ENCODE measurements around the gene MVK.

Gene MVK

GRCh38 chr12:109553906-109554500, 19.6 kb upstream of the MVK start:
- Histone ChIP-seq H3K4me3 (ENCODE audit: low read depth, low read length) (no peak overlapping the region), H3K9me3 (ENCODE audit: severe bottlenecking) (no peaks in the 10 kb centered on the region), H3K36me3 (peaks cover 22% of the 10 kb centered on the region; the same call in 1 of the 2 replicates), H3K27ac (no peak overlapping the region), H3K27me3 (ENCODE audit: insufficient read depth, low read depth, severe bottlenecking) (no peaks in the 10 kb centered on the region)
- no peak for TF ChIP-seq CTCF (IDR thresholded peaks at IDR 0.05; ENCODE audit: low read depth, low read length)
- no peak for DNase-seq

GRCh38 chr12:109554761-109555160, 18.8 kb upstream of the MVK start:
- Histone ChIP-seq H3K27ac (no peak overlapping the region), H3K36me3 (peaks cover 25% of the 10 kb centered on the region), H3K9me3 (ENCODE audit: severe bottlenecking) (no peaks in the 10 kb centered on the region), H3K27me3 (ENCODE audit: insufficient read depth, low read depth, severe bottlenecking) (no peaks in the 10 kb centered on the region), H3K4me3 (ENCODE audit: low read depth, low read length) (no peak overlapping the region)
- TF ChIP-seq CTCF (IDR thresholded peaks at IDR 0.05; ENCODE audit: low read depth, low read length) = no peak
- DNase-seq = no peak

GRCh38 chr12:109555431-109556315, 17.9 kb upstream of the MVK start:
- Histone ChIP-seq H3K9me3 (ENCODE audit: severe bottlenecking) (no peaks in the 10 kb centered on the region), H3K4me3 (ENCODE audit: low read depth, low read length) (no peak overlapping the region), H3K27me3 (ENCODE audit: insufficient read depth, low read depth, severe bottlenecking) (no peaks in the 10 kb centered on the region), H3K27ac (no peak overlapping the region), H3K36me3 (peaks cover 31% of the 10 kb centered on the region)
- no peak for TF ChIP-seq CTCF (IDR thresholded peaks at IDR 0.05; ENCODE audit: low read depth, low read length)
- DNase-seq = no peak

- no peaks in the 10 kb centered on the region for H3K9me3 ChIP-seq (ENCODE audit: severe bottlenecking)
- H3K4me3 ChIP-seq (ENCODE audit: low read depth, low read length) = no peak overlapping the region
- DNase-seq = no peak
- H3K27me3 ChIP-seq (ENCODE audit: insufficient read depth, low read depth, severe bottlenecking) = no peaks in the 10 kb centered on the region
- H3K27ac ChIP-seq = no peak overlapping the region
- TF ChIP-seq CTCF (IDR thresholded peaks at IDR 0.05; ENCODE audit: low read depth, low read length) = no peak
- peaks cover 36% of the 10 kb centered on the region for H3K36me3 ChIP-seq
Observed at GRCh38 chr12:109557200-109557599, 16.4 kb upstream of the MVK start.

- Histone ChIP-seq H3K9me3 (ENCODE audit: severe bottlenecking) (no peaks in the 10 kb centered on the region), H3K4me3 (ENCODE audit: low read depth, low read length) (no peak overlapping the region), H3K27ac (no peak overlapping the region), H3K36me3 (peaks cover 36% of the 10 kb centered on the region), H3K27me3 (ENCODE audit: insufficient read depth, low read depth, severe bottlenecking) (no peaks in the 10 kb centered on the region)
- no peak for TF ChIP-seq CTCF (IDR thresholded peaks at IDR 0.05; ENCODE audit: low read depth, low read length)
- DNase-seq = no peak
Observed at GRCh38 chr12:109557805-109558204, 15.8 kb upstream of the MVK start.
